ENCODE results near the gene VPS37C.

DNA sequence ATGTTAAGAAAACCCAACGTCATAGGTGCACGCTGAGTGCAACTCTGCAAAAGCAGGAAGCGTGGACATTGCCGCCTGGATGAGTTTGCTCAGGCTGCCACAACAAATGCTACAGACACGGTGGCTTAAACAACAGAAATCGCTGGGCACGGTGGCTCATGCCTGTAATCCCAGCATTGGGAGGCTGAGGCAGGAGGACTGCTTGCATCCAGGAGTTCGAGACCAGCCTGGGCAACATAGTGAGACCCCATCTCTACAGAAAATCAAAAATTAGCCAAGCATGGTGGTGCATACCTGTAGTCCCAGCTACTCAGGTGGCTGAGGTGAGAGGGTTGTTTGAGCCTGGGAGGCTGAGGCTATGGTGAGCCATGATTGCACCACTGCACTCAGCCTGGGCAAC lies 28.7 kb upstream of the VPS37C start:
- TF ChIP-seq, protein P1, sequence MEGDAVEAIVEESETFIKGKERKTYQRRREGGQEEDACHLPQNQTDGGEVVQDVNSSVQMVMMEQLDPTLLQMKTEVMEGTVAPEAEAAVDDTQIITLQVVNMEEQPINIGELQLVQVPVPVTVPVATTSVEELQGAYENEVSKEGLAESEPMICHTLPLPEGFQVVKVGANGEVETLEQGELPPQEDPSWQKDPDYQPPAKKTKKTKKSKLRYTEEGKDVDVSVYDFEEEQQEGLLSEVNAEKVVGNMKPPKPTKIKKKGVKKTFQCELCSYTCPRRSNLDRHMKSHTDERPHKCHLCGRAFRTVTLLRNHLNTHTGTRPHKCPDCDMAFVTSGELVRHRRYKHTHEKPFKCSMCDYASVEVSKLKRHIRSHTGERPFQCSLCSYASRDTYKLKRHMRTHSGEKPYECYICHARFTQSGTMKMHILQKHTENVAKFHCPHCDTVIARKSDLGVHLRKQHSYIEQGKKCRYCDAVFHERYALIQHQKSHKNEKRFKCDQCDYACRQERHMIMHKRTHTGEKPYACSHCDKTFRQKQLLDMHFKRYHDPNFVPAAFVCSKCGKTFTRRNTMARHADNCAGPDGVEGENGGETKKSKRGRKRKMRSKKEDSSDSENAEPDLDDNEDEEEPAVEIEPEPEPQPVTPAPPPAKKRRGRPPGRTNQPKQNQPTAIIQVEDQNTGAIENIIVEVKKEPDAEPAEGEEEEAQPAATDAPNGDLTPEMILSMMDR (IDR thresholded peaks at IDR 0.05): no peak
- TF ChIP-seq, protein P2, sequence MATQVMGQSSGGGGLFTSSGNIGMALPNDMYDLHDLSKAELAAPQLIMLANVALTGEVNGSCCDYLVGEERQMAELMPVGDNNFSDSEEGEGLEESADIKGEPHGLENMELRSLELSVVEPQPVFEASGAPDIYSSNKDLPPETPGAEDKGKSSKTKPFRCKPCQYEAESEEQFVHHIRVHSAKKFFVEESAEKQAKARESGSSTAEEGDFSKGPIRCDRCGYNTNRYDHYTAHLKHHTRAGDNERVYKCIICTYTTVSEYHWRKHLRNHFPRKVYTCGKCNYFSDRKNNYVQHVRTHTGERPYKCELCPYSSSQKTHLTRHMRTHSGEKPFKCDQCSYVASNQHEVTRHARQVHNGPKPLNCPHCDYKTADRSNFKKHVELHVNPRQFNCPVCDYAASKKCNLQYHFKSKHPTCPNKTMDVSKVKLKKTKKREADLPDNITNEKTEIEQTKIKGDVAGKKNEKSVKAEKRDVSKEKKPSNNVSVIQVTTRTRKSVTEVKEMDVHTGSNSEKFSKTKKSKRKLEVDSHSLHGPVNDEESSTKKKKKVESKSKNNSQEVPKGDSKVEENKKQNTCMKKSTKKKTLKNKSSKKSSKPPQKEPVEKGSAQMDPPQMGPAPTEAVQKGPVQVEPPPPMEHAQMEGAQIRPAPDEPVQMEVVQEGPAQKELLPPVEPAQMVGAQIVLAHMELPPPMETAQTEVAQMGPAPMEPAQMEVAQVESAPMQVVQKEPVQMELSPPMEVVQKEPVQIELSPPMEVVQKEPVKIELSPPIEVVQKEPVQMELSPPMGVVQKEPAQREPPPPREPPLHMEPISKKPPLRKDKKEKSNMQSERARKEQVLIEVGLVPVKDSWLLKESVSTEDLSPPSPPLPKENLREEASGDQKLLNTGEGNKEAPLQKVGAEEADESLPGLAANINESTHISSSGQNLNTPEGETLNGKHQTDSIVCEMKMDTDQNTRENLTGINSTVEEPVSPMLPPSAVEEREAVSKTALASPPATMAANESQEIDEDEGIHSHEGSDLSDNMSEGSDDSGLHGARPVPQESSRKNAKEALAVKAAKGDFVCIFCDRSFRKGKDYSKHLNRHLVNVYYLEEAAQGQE (IDR thresholded peaks at IDR 0.05; ENCODE audit: insufficient read depth in 1 of 2, low read depth in 2 of 2, low read length in 1 of 2): no peak
